B cell (primary cell): ENCODE results near the gene RBM43. TPM values are rescaled to one million over a fixed set of nuclear protein-coding genes. Genes with fewer than 3 reads are reported as not detected.

Source experiments
- ATAC-seq: fragments of 200-7000 bp; cut with Tn5 transposase; one replicate; pipeline ENCODE4 v1.10.0; 2021; ENCODE audit warnings: low read depth, mild to moderate bottlenecking, moderate number of reproducible peaks, moderate library complexity
- CTCF ChIA-PET: fragments of 350-600 bp; sonication (Branson Sonifier 250); formaldehyde crosslinking; loops from one replicate; lab custom pipeline; 2021; ENCODE audit warnings: antibody characterized with exemption, inconsistent platforms; lab: Charles Lee
- POLR2A ChIA-PET: fragments of 350-600 bp; sonication (Branson Sonifier 250); formaldehyde crosslinking; loops from one replicate; lab custom pipeline; 2021; ENCODE audit warnings: antibody characterized with exemption; lab: Charles Lee
- DNase-seq: peaks from one replicate; pipeline ENCODE4 v3.0.0; 2013
- H2AFZ ChIP-seq: 2 replicates; pipeline ENCODE4 v1.6.1; 2012; ENCODE audit warnings: mild to moderate bottlenecking, low read depth, low read length; ENCODE audit not compliant: insufficient read depth, poor library complexity, severe bottlenecking
- H3K27ac ChIP-seq, 2 donors: 1 replicate in 1 of 2; 2 replicates in 1 of 2; pipeline ENCODE4 v1.5.1; 2012 to 2013; ENCODE audit warnings: low read length in 2 of 2, mild to moderate bottlenecking in 2 of 2, moderate library complexity in 1 of 2
- H3K27me3 ChIP-seq, 4 experiments: fragments of 200-600 bp in 1 of 4; sonication (generic) in 1 of 4; replicated peaks in 1 of 4; 1 replicate in 2 of 4; 2 replicates in 2 of 4; pipeline versions ENCODE4 v1.6.1 to v1.7.0; 2013 to 2016; ENCODE audit warnings: low read length in 3 of 4, mild to moderate bottlenecking in 2 of 4, mixed read lengths in 1 of 4, moderate library complexity in 1 of 4; ENCODE audit not compliant: insufficient read depth in 4 of 4, control insufficient read depth in 3 of 4; ENCODE audit errors: control extremely low read depth in 1 of 4
- H3K36me3 ChIP-seq, 2 experiments: replicated peaks in 1 of 2; 1 replicate in 1 of 2; 2 replicates in 1 of 2; pipeline versions ENCODE4 v1.6.1 to v1.7.1; 2013; ENCODE audit warnings: low read length in 1 of 2; ENCODE audit not compliant: insufficient read depth in 2 of 2, control insufficient read depth in 1 of 2; ENCODE audit errors: control extremely low read depth in 1 of 2, extremely low read depth in 1 of 2
- H3K4me1 ChIP-seq, 2 donors: fragments of 200-600 bp in 1 of 2; sonication (generic) in 1 of 2; 1 replicate in 1 of 2; 2 replicates in 1 of 2; pipeline versions ENCODE4 v1.5.1 to v1.6.1; 2013 to 2017; ENCODE audit warnings: low read length in 2 of 2; ENCODE audit not compliant: control insufficient read depth in 2 of 2, insufficient read depth in 2 of 2
- H3K4me2 ChIP-seq: replicated peaks from 2 replicates; pipeline ENCODE3; 2012; ENCODE audit warnings: mild to moderate bottlenecking, low read depth, low read length; ENCODE audit not compliant: poor library complexity, severe bottlenecking
- H3K4me3 ChIP-seq, 5 experiments: fragments of 200-600 bp in 1 of 5; sonication (generic) in 1 of 5; 1 replicate in 3 of 5; 2 replicates in 2 of 5; pipeline versions ENCODE4 v1.5.1 to v1.7.0; 2011 to 2016; ENCODE audit warnings: low read length in 4 of 5, mild to moderate bottlenecking in 4 of 5, low read depth in 2 of 5, control low read depth in 1 of 5, moderate library complexity in 1 of 5; ENCODE audit not compliant: insufficient read depth in 1 of 5; ENCODE audit errors: control extremely low read depth in 1 of 5, extremely low read depth in 1 of 5
- H3K79me2 ChIP-seq: fragments of 200-600 bp; sonication (generic); one replicate; pipeline ENCODE4 v1.6.0; 2016; ENCODE audit warnings: low read length; ENCODE audit not compliant: control insufficient read depth, insufficient read depth
- H3K9ac ChIP-seq: fragments of 200-600 bp; sonication (generic); 2 replicates; pipeline ENCODE4 v1.6.1; 2017; ENCODE audit warnings: mild to moderate bottlenecking, low read length, moderate library complexity
- H3K9me3 ChIP-seq, 3 donors: one replicate each; pipeline versions ENCODE4 v1.6.1 to v1.7.1; 2013; ENCODE audit warnings: low read length in 2 of 3; ENCODE audit not compliant: control insufficient read depth in 2 of 3, insufficient read depth in 1 of 3; ENCODE audit errors: control extremely low read depth in 1 of 3
- H4K20me1 ChIP-seq: 2 replicates; pipeline ENCODE4 v1.6.0; 2012; ENCODE audit warnings: mild to moderate bottlenecking, low read length; ENCODE audit not compliant: insufficient read depth, control insufficient read depth, poor library complexity, severe bottlenecking
- H3K27ac Mint-ChIP-seq: one replicate; pipeline ENCODE4 v1.8.0; 2021; ENCODE audit warnings: mixed read lengths
- H3K27me3 Mint-ChIP-seq: one replicate; pipeline ENCODE4 v1.8.0; 2021; ENCODE audit warnings: mixed read lengths
- H3K4me1 Mint-ChIP-seq: one replicate; pipeline ENCODE4 v1.8.0; 2021; ENCODE audit warnings: mixed read lengths
- H3K4me3 Mint-ChIP-seq: one replicate; pipeline ENCODE4 v1.8.0; 2021; ENCODE audit warnings: mixed read lengths
- H3K9me3 Mint-ChIP-seq: one replicate; pipeline ENCODE4 v1.8.0; 2022; ENCODE audit warnings: mixed read lengths; ENCODE audit not compliant: insufficient read depth
- EZH2 ChIP-seq: IDR thresholded peaks from 2 replicates; pipeline ENCODE4 v1.6.1; 2012; ENCODE audit warnings: borderline replicate concordance, low read depth, mild to moderate bottlenecking, moderate library complexity, low read length; ENCODE audit not compliant: insufficient read depth, poor library complexity, severe bottlenecking
- WGBS: methylation state at CpG from one replicate; pipeline ENCODE4 v1.1.5; 2013; ENCODE audit warnings: missing lambda C conversion rate; ENCODE audit not compliant: insufficient coverage; 5-methylcytosine and 5-hydroxymethylcytosine counted together
- intact Hi-C: fragments of 100-400 bp; cut with micrococcal nuclease; formaldehyde crosslinking; loops from one replicate; pipeline ENCODE4 v1.10.0; 2022
- polyA plus RNA-seq: library from polyadenylated mRNA; depleted of rRNA; stranded (reverse); fragments of >200 nt; gene quantifications from 2 replicates; pipeline ENCODE4 v1.2.3, GENCODE V29; 2012
- total RNA-seq, 2 donors: library from RNA; stranded (reverse); fragments of 120-200 nt in 1 of 2; gene quantifications; 1 replicate in 1 of 2; 2 replicates in 1 of 2; pipeline versions ENCODE4 v1.2.3 to v1.2.4, GENCODE V29; 2013 to 2022
- TF ChIP-seq, protein P1 (sequence below): fragments of 200-600 bp; IDR thresholded peaks from one replicate; pipeline ENCODE4 v1.8.0; 2022; ENCODE audit warnings: antibody characterized with exemption, mild to moderate bottlenecking

Gene RBM43
- total and polyA plus RNA-seq, 2 donors (not counting 1 experiment from before 2014, with no cell fraction given): 4.8 to 8.4 TPM

DNA sequence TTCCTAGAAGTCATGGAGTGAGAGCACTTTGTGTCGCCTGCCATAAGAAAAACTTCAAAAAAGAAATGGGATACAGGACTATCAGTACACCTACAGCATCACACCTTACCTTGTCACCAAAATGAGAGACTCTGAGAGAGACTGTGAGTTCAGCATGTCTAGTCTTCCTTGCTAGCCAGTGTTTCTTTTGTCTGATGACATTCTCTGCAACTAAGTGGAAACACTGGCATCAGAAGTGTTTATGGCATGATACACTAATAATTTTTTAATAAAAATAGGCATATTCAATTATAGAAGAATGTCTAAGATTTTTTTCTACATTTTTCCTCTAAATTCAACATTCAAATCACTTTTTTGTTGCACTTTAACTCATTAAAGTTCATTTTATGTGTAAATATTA is 9.0 kb downstream of the RBM43 start:
- H3K4me3 ChIP-seq: no peak overlapping the region
- POLR2A ChIA-PET: no interaction called here
- no peak overlapping the region for H2AFZ ChIP-seq
- H3K27me3 ChIP-seq: no peaks in the 10 kb centered on the region
- H3K9ac ChIP-seq: no peak overlapping the region
- intact Hi-C loops: no loop called here
- no peak overlapping the region for H3K4me2 ChIP-seq
- peaks cover 1 to 13% (median 12%) of the 10 kb centered on the region in 3 donors for H3K9me3 ChIP-seq
- H3K4me1 ChIP-seq: no peaks in the 10 kb centered on the region
- ATAC-seq (no peak), DNase-seq (no peak)
- TF ChIP-seq EZH2: no peak
- TF ChIP-seq, protein P1, sequence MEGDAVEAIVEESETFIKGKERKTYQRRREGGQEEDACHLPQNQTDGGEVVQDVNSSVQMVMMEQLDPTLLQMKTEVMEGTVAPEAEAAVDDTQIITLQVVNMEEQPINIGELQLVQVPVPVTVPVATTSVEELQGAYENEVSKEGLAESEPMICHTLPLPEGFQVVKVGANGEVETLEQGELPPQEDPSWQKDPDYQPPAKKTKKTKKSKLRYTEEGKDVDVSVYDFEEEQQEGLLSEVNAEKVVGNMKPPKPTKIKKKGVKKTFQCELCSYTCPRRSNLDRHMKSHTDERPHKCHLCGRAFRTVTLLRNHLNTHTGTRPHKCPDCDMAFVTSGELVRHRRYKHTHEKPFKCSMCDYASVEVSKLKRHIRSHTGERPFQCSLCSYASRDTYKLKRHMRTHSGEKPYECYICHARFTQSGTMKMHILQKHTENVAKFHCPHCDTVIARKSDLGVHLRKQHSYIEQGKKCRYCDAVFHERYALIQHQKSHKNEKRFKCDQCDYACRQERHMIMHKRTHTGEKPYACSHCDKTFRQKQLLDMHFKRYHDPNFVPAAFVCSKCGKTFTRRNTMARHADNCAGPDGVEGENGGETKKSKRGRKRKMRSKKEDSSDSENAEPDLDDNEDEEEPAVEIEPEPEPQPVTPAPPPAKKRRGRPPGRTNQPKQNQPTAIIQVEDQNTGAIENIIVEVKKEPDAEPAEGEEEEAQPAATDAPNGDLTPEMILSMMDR: no peak
- H3K36me3 ChIP-seq: peaks cover 6 to 19% of the 10 kb centered on the region in 2 experiments
- no peaks in the 10 kb centered on the region for H4K20me1 ChIP-seq
- H3K4me1 Mint-ChIP-seq: peaks cover 2% of the 10 kb centered on the region
- H3K79me2 ChIP-seq: peaks cover 12% of the 10 kb centered on the region
- CTCF ChIA-PET: no interaction called here
- no peak overlapping the region for H3K4me3 Mint-ChIP-seq
- 100% methylated on average over 1 of the region's 1 CpG for WGBS
- H3K27ac ChIP-seq: no peak overlapping the region
- H3K27me3 Mint-ChIP-seq: no peaks in the 10 kb centered on the region
- no peak overlapping the region for H3K27ac Mint-ChIP-seq
- H3K9me3 Mint-ChIP-seq: peaks cover 5% of the 10 kb centered on the region

DNA sequence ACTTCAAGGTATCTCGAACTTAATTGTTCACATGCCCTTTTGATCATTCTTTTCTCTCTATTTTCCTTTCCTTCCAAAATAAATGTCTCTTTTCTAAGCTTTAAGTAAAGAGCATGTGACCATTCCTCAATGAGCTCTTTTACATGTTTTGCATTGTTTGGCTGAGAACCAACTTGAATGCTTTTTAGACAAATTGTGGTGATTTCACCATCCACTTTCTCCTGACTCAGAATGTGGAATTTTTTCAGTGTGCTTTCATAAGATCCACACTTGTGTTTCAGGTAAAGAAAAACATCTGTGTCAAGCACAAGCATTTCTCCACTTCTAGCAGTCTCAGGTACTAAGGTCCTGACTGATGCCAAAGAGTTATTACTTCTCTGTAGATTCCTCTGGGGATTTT is 10.7 kb downstream of the RBM43 start:
- H3K79me2 ChIP-seq: no peaks in the 10 kb centered on the region
- Mint-ChIP-seq H3K27ac (no peak overlapping the region), H3K4me3 (no peak overlapping the region), H3K27me3 (no peaks in the 10 kb centered on the region), H3K9me3 (peaks cover 5% of the 10 kb centered on the region), H3K4me1 (no peaks in the 10 kb centered on the region)
- WGBS: no CpG with 5 or more reads among the region's 1 CpG
- no peak for TF ChIP-seq EZH2
- TF ChIP-seq, protein P1: no peak
- H3K4me1 ChIP-seq: no peaks in the 10 kb centered on the region
- H3K9ac ChIP-seq: no peak overlapping the region
- ChIA-PET POLR2A (no interaction called here), CTCF (no interaction called here)
- DNase-seq: no peak
- H3K27ac ChIP-seq: no peak overlapping the region
- H3K9me3 ChIP-seq: peaks cover 1 to 18% (median 16%) of the 10 kb centered on the region in 3 donors
- no peak for ATAC-seq
- intact Hi-C loops: no loop called here
- H4K20me1 ChIP-seq: no peaks in the 10 kb centered on the region
- peaks cover 6 to 19% of the 10 kb centered on the region in 2 experiments for H3K36me3 ChIP-seq
- H2AFZ ChIP-seq: no peak overlapping the region
- H3K4me3 ChIP-seq: no peak overlapping the region
- H3K27me3 ChIP-seq: no peaks in the 10 kb centered on the region
- no peak overlapping the region for H3K4me2 ChIP-seq
